ENCODE measurements around the gene RBCK1. TPM values are rescaled to one million over a fixed set of nuclear protein-coding genes. Genes with fewer than 3 reads are reported as not detected.

RBCK1 gene
- polyA plus RNA-seq, 2 donors: 58.6 to 86.6 TPM

- Histone ChIP-seq H3K27ac (ENCODE audit: low read depth in 2 of 2, low read length in 1 of 2) (no peak overlapping the region), H3K27me3 (ENCODE audit: control insufficient read depth in 1 of 2, insufficient read depth in 2 of 2, low read length in 2 of 2) (no peaks in the 10 kb centered on the region), H3K36me3 (ENCODE audit: control insufficient read depth in 2 of 2, insufficient read depth in 2 of 2, low read length in 1 of 2) (no peaks in the 10 kb centered on the region), H3K9me3 (ENCODE audit: control insufficient read depth in 2 of 2, insufficient read depth in 1 of 2, low read depth in 1 of 2, low read length in 1 of 2) (peaks cover 0 to 2% of the 10 kb centered on the region in 2 donors), H3K4me1 (ENCODE audit: control insufficient read depth in 2 of 2, insufficient read depth in 2 of 2, low read length in 1 of 2) (peaks cover 0 to 5% of the 10 kb centered on the region in 2 donors), H3K4me3 (ENCODE audit: low read depth in 1 of 2, low read length in 2 of 2) (no peak overlapping the region)
- 98 to 100% methylated on average over 3 of the region's 3 CpGs for WGBS, 2 donors
These were observed 4.5 kb upstream of the RBCK1 start for GRCh38 chr20:403582-403957.

DNA sequence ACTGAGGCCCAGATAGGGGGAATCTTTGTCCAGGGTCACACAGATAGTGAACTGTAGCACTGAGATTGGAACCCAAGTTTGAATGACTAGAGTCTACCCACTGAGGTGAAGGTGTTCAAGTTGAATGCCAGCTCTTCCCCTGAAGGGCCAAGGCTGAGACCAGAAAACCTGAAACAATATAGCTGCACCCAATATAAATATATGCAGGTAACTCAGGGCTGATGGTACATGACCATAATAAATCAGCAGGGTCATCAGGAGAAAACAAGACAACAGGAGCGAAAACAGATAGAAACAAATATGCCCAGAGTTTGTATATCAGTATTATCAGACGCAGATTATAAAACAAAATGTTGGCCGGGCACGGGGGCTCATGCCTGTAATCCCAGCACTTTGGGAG lies 4.0 kb upstream of the RBCK1 start:
- Histone ChIP-seq H3K4me3 (ENCODE audit: low read depth in 1 of 2, low read length in 2 of 2) (no peak overlapping the region), H3K27me3 (ENCODE audit: control insufficient read depth in 1 of 2, insufficient read depth in 2 of 2, low read length in 2 of 2) (no peaks in the 10 kb centered on the region), H3K4me1 (ENCODE audit: control insufficient read depth in 2 of 2, insufficient read depth in 2 of 2, low read length in 1 of 2) (peaks cover 0 to 5% of the 10 kb centered on the region in 2 donors), H3K36me3 (ENCODE audit: control insufficient read depth in 2 of 2, insufficient read depth in 2 of 2, low read length in 1 of 2) (no peaks in the 10 kb centered on the region), H3K9me3 (ENCODE audit: control insufficient read depth in 2 of 2, insufficient read depth in 1 of 2, low read depth in 1 of 2, low read length in 1 of 2) (peaks cover 0 to 2% of the 10 kb centered on the region in 2 donors), H3K27ac (ENCODE audit: low read depth in 2 of 2, low read length in 1 of 2) (no peak overlapping the region)
- 96 to 97% methylated on average over 4 of the region's 4 CpGs for WGBS, 2 donors

GRCh38 chr20:406200-407132 lies 1.6 kb upstream of the RBCK1 start:
- H3K27ac ChIP-seq (ENCODE audit: low read depth in 2 of 2, low read length in 1 of 2): peak overlapping the region in 1 of 2 donors; percentile 90
- H3K9me3 ChIP-seq (ENCODE audit: control insufficient read depth in 2 of 2, insufficient read depth in 1 of 2, low read depth in 1 of 2, low read length in 1 of 2): peaks cover 0 to 2% of the 10 kb centered on the region in 2 donors
- no peaks in the 10 kb centered on the region for H3K27me3 ChIP-seq (ENCODE audit: control insufficient read depth in 1 of 2, insufficient read depth in 2 of 2, low read length in 2 of 2)
- no peaks in the 10 kb centered on the region for H3K36me3 ChIP-seq (ENCODE audit: control insufficient read depth in 2 of 2, insufficient read depth in 2 of 2, low read length in 1 of 2)
- WGBS, 2 donors: 88 to 93% methylated on average over 9 of the region's 9 CpGs
- H3K4me1 ChIP-seq (ENCODE audit: control insufficient read depth in 2 of 2, insufficient read depth in 2 of 2, low read length in 1 of 2): peaks cover 0 to 9% of the 10 kb centered on the region in 2 donors
- H3K4me3 ChIP-seq (ENCODE audit: low read depth in 1 of 2, low read length in 2 of 2): no peak overlapping the region

GRCh38 chr20:407133-407952 lies 756 bp upstream of the RBCK1 start:
- Histone ChIP-seq H3K36me3 (ENCODE audit: control insufficient read depth in 2 of 2, insufficient read depth in 2 of 2, low read length in 1 of 2) (no peaks in the 10 kb centered on the region), H3K27ac (ENCODE audit: low read depth in 2 of 2, low read length in 1 of 2) (peak overlapping the region; percentile 90 to 91)
- 8 to 10% methylated on average over 42 to 45 of the region's 45 CpGs for WGBS, 2 donors

GRCh38 chr20:408843-409696 lies 971 bp downstream of the RBCK1 start:
- H3K4me1 ChIP-seq (ENCODE audit: control insufficient read depth in 2 of 2, insufficient read depth in 2 of 2, low read length in 1 of 2): peaks cover 0 to 9% of the 10 kb centered on the region in 2 donors
- 5 to 13% methylated on average over 7 of the region's 7 CpGs for WGBS, 2 donors
- H3K27ac ChIP-seq (ENCODE audit: low read depth in 2 of 2, low read length in 1 of 2): peak overlapping the region; percentile 89 to 95

More at GRCh38 chr20:407133-407952, 756 bp upstream of the RBCK1 start:
- Histone ChIP-seq H3K4me3 (ENCODE audit: low read depth in 1 of 2, low read length in 2 of 2) (peak overlapping the region; percentile 46 to 59), H3K27me3 (ENCODE audit: control insufficient read depth in 1 of 2, insufficient read depth in 2 of 2, low read length in 2 of 2) (no peaks in the 10 kb centered on the region), H3K4me1 (ENCODE audit: control insufficient read depth in 2 of 2, insufficient read depth in 2 of 2, low read length in 1 of 2) (peaks cover 0 to 9% of the 10 kb centered on the region in 2 donors), H3K9me3 (ENCODE audit: control insufficient read depth in 2 of 2, insufficient read depth in 1 of 2, low read depth in 1 of 2, low read length in 1 of 2) (peaks cover 0 to 2% of the 10 kb centered on the region in 2 donors)

GRCh38 chr20:409697-410559 lies 1.8 kb downstream of the RBCK1 start:
- Histone ChIP-seq H3K27ac (ENCODE audit: low read depth in 2 of 2, low read length in 1 of 2) (peak overlapping the region in 1 of 2 donors; percentile 26), H3K4me1 (ENCODE audit: control insufficient read depth in 2 of 2, insufficient read depth in 2 of 2, low read length in 1 of 2) (peaks cover 0 to 9% of the 10 kb centered on the region in 2 donors), H3K9me3 (ENCODE audit: control insufficient read depth in 2 of 2, insufficient read depth in 1 of 2, low read depth in 1 of 2, low read length in 1 of 2) (no peaks in the 10 kb centered on the region), H3K36me3 (ENCODE audit: control insufficient read depth in 2 of 2, insufficient read depth in 2 of 2, low read length in 1 of 2) (no peaks in the 10 kb centered on the region), H3K27me3 (ENCODE audit: control insufficient read depth in 1 of 2, insufficient read depth in 2 of 2, low read length in 2 of 2) (no peaks in the 10 kb centered on the region), H3K4me3 (ENCODE audit: low read depth in 1 of 2, low read length in 2 of 2) (peak overlapping the region in 1 of 2 donors; percentile 88)
- 67 to 69% methylated on average over 14 of the region's 14 CpGs for WGBS, 2 donors

More at GRCh38 chr20:408843-409696, 971 bp downstream of the RBCK1 start:
- Histone ChIP-seq H3K9me3 (ENCODE audit: control insufficient read depth in 2 of 2, insufficient read depth in 1 of 2, low read depth in 1 of 2, low read length in 1 of 2) (no peaks in the 10 kb centered on the region), H3K4me3 (ENCODE audit: low read depth in 1 of 2, low read length in 2 of 2) (peak overlapping the region; percentile 88 to 97), H3K27me3 (ENCODE audit: control insufficient read depth in 1 of 2, insufficient read depth in 2 of 2, low read length in 2 of 2) (no peaks in the 10 kb centered on the region), H3K36me3 (ENCODE audit: control insufficient read depth in 2 of 2, insufficient read depth in 2 of 2, low read length in 1 of 2) (no peaks in the 10 kb centered on the region)

DNA sequence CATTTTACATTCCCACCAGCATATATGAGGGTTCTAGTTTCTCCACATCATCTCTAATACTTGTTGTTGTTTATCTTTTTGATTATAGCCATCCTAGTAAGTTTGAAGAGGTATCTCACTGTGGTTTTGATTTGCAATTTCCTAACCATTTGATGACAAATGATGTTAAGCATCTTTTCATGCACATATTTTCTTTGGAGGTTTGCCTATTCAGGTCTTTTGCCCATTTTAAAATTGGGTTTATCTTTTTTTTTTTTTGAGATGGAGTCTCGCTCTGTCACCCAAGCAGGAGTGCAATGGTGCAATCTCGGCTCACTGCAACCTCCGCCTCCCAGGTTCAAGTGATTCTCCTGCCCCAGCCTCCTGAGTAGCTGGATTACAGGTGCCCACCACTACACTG lies 4.0 kb downstream of the RBCK1 start:
- H3K4me1 ChIP-seq (ENCODE audit: control insufficient read depth in 2 of 2, insufficient read depth in 2 of 2, low read length in 1 of 2): peaks cover 0 to 10% of the 10 kb centered on the region in 2 donors
- no peak overlapping the region for H3K27ac ChIP-seq (ENCODE audit: low read depth in 2 of 2, low read length in 1 of 2)
- H3K4me3 ChIP-seq (ENCODE audit: low read depth in 1 of 2, low read length in 2 of 2): no peak overlapping the region
- 78 to 100% methylated on average over 3 of the region's 3 CpGs for WGBS, 2 donors
- no peaks in the 10 kb centered on the region for H3K9me3 ChIP-seq (ENCODE audit: control insufficient read depth in 2 of 2, insufficient read depth in 1 of 2, low read depth in 1 of 2, low read length in 1 of 2)
- no peaks in the 10 kb centered on the region for H3K36me3 ChIP-seq (ENCODE audit: control insufficient read depth in 2 of 2, insufficient read depth in 2 of 2, low read length in 1 of 2)
- no peaks in the 10 kb centered on the region for H3K27me3 ChIP-seq (ENCODE audit: control insufficient read depth in 1 of 2, insufficient read depth in 2 of 2, low read length in 2 of 2)

DNA sequence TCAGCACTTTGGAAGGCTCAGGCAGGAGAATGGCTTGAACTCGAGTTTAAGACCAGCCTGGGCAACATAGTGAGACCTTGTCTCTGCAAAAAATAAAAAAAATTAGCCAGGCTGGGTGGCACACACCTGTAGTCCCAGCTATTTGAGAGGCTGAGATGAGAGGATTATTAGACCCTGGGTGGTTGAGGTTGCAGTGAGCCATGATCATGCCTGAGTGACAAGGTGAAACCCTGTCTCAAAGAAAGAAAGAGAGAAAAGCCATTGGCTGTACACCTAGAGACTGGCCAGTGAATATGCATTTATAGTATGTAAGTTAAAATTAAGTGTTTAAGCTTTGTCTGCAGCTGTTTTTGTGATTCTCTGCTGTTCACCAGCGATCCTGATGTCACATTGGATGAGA lies 6.1 kb downstream of the RBCK1 start:
- Histone ChIP-seq H3K4me1 (ENCODE audit: control insufficient read depth in 2 of 2, insufficient read depth in 2 of 2, low read length in 1 of 2) (peaks cover 0 to 6% of the 10 kb centered on the region in 2 donors), H3K36me3 (ENCODE audit: control insufficient read depth in 2 of 2, insufficient read depth in 2 of 2, low read length in 1 of 2) (peaks cover 0 to 11% of the 10 kb centered on the region in 2 donors), H3K4me3 (ENCODE audit: low read depth in 1 of 2, low read length in 2 of 2) (no peak overlapping the region), H3K27ac (ENCODE audit: low read depth in 2 of 2, low read length in 1 of 2) (no peak overlapping the region), H3K9me3 (ENCODE audit: control insufficient read depth in 2 of 2, insufficient read depth in 1 of 2, low read depth in 1 of 2, low read length in 1 of 2) (no peaks in the 10 kb centered on the region), H3K27me3 (ENCODE audit: control insufficient read depth in 1 of 2, insufficient read depth in 2 of 2, low read length in 2 of 2) (no peaks in the 10 kb centered on the region)
- 86 to 90% methylated on average over 2 of the region's 2 CpGs for WGBS, 2 donors
